ENCODE results near the gene HOXD9. TPM values are rescaled to one million over a fixed set of nuclear protein-coding genes. Genes with fewer than 3 reads are reported as not detected.
A peak's percentile ranks its signal among the peaks of the same experiment; 100 is the strongest.

HOXD9 gene
- total RNA-seq, 4 donors from 2014 or later: 0.47 to 2.9 (median 1.2) TPM

DNA sequence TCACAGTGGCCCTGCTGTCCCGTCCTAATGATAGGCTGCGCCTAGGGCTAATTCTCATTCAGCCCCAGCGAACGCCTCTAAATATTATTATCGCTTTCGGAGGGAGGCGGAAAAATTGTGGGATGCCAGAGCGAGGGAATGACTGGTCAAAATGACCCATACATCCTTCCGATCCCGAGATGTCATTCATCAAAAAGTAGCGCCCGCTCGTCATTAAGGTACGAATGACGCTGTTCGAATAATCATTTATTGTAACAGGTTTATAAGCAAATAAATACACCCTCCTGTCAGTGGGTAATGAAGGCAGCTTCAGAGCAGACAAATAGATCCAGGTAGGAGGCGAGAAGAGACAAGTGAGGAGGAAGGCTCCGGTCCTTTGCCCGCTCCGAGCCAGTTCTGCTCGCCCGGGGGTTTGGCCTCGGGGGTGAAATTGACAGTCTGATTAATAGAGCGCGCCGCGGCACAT is 38.7 kb upstream of the HOXD9 start, which contains the start of gene EVX2:
TSS of gene EVX2 (minus strand) at position 167 of the 466 bp plus-strand sequence. CDS start 186 bp downstream, outside the sequence.
- H3K4me1 ChIP-seq: peaks cover 0 to 71% (median 38%) of the 10 kb centered on the region in 3 donors

GRCh38 chr2:176084611-176085119 is 37.9 kb upstream of the HOXD9 start:
- WGBS, 2 donors (ENCODE audit: low coverage in 1 of 2): 1 to 3% methylated on average over 15 to 24 of the region's 26 CpGs
- ATAC-seq: no peak
- Histone ChIP-seq H3K4me3 (no peak overlapping the region), H3K36me3 (no peaks in the 10 kb centered on the region), H3K27ac (no peak overlapping the region), H3K9me3 (peaks cover 0 to 16% (median 0%) of the 10 kb centered on the region in 3 donors), H3K27me3 (peaks cover 100% of the 10 kb centered on the region), H3K4me1 (peaks cover 0 to 64% (median 32%) of the 10 kb centered on the region in 3 donors)
- TF ChIP-seq, protein P1, sequence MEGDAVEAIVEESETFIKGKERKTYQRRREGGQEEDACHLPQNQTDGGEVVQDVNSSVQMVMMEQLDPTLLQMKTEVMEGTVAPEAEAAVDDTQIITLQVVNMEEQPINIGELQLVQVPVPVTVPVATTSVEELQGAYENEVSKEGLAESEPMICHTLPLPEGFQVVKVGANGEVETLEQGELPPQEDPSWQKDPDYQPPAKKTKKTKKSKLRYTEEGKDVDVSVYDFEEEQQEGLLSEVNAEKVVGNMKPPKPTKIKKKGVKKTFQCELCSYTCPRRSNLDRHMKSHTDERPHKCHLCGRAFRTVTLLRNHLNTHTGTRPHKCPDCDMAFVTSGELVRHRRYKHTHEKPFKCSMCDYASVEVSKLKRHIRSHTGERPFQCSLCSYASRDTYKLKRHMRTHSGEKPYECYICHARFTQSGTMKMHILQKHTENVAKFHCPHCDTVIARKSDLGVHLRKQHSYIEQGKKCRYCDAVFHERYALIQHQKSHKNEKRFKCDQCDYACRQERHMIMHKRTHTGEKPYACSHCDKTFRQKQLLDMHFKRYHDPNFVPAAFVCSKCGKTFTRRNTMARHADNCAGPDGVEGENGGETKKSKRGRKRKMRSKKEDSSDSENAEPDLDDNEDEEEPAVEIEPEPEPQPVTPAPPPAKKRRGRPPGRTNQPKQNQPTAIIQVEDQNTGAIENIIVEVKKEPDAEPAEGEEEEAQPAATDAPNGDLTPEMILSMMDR (IDR thresholded peaks at IDR 0.05): no peak
- TF ChIP-seq EP300 (IDR thresholded peaks at IDR 0.05): no peak
- no peak for TF ChIP-seq POLR2AphosphoS5 (IDR thresholded peaks at IDR 0.05)
- no peak for TF ChIP-seq POLR2A (IDR thresholded peaks at IDR 0.05)

More for the DNA sequence above, 38.7 kb upstream of the HOXD9 start, which contains the start of gene EVX2:
- no peak for ATAC-seq
- Histone ChIP-seq H3K27ac (no peak within 1 kb of the TSS), H3K36me3 (no peaks in the 10 kb centered on the region), H3K27me3 (peaks cover 100% of the 10 kb centered on the region), H3K4me3 (no peak within 1 kb of the TSS), H3K9me3 (peaks cover 0 to 16% (median 0%) of the 10 kb centered on the region in 3 donors)
- TF ChIP-seq POLR2AphosphoS5 (IDR thresholded peaks at IDR 0.05) (no peak), EP300 (IDR thresholded peaks at IDR 0.05) (no peak), POLR2A (IDR thresholded peaks at IDR 0.05) (no peak)
- 7 to 10% methylated on average over 13 to 18 of the region's 27 CpGs for WGBS, 2 donors (ENCODE audit: low coverage in 1 of 2)

DNA sequence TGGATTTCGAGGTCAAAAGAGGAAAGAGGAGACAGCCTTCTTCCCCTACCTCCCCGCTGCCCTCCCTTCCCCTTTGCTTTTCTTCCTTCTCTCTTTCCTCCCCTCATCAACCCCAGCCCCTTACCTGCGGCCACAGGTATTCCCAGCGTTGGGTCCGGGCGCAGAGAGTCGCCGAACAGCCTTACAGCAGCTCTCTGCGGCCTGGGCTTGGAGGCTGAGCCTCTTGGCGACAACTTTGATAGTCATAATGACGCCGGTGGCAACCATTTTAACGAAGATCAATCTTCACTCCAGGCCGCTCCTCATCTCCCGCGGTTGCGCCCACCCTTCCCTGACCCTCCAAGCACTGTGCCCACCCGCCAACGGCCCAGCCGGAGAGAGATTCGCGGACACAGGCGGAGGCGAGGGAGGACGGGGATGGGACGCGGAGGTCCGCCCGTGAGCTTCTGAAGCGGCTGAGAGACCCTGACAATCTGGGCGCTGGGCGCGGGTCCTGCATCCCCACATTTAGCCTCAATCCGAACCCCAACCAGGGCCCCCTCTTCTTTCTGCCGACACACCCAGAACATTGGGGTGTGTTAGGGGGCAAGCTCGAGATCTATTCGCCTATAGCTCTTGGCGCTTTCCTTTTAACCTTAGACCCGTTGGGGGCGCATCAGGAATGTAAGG is 37.3 kb upstream of the HOXD9 start:
- Histone ChIP-seq H3K27ac (no peak overlapping the region), H3K9me3 (peaks cover 0 to 16% (median 0%) of the 10 kb centered on the region in 3 donors), H3K4me3 (no peak overlapping the region), H3K36me3 (no peaks in the 10 kb centered on the region), H3K4me1 (peaks cover 0 to 59% (median 29%) of the 10 kb centered on the region in 3 donors), H3K27me3 (peaks cover 100% of the 10 kb centered on the region)
- no peak for ATAC-seq
- no peak for TF ChIP-seq POLR2A (IDR thresholded peaks at IDR 0.05)
- TF ChIP-seq, protein P1 (IDR thresholded peaks at IDR 0.05): no peak
- no peak for TF ChIP-seq POLR2AphosphoS5 (IDR thresholded peaks at IDR 0.05)
- TF ChIP-seq EP300 (IDR thresholded peaks at IDR 0.05): no peak
- WGBS, 2 donors (ENCODE audit: low coverage in 1 of 2): 2% methylated on average over 9 to 15 of the region's 40 CpGs

DNA sequence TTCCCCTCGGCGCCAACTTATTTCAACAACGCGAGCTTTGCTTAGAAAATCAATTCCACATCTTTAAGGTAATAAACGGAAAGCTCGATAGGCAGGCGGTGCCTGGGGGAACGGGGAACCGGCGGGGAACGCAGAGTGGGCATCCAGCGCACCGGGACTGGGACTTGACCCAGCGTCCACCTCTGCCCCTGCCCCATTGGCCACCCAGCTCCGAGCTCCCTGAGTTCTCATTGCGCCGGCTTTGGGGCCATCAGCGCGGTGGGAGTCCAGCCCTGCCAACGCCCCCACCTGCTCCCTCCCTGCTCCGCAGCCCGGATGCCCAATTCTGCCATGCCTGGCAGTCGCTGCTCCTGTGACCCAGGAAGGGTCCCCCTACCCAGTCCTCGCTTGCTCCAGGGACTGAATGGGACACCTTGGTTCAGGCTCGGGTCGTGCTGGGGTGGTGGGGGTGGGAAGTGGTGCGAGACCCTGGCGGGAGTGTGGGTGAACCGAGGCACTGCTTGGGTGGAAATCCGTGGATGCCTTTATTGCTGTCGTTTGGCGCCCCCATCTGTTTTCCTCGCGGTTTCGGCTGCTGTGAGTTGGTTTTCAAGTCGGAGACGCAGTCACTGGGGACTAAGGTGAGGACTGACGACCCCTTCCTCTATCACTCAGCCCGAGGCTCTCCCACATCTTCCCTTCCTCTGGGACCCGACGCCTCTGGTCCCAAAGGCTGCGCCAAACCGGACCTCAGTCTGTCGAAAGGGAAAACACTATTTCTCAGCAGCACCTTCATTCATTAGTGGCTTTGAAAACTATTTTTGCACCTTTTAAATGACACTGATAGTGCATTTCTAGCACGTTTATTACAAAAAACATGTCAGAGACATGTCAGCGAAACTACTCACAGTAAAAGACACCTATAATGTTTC is 36.4 kb upstream of the HOXD9 start:
- Histone ChIP-seq H3K27ac (no peak overlapping the region), H3K27me3 (peaks cover 100% of the 10 kb centered on the region), H3K4me3 (no peak overlapping the region), H3K4me1 (peaks cover 0 to 50% (median 29%) of the 10 kb centered on the region in 3 donors), H3K9me3 (peaks cover 0 to 9% (median 0%) of the 10 kb centered on the region in 3 donors), H3K36me3 (no peaks in the 10 kb centered on the region)
- no peak for ATAC-seq
- TF ChIP-seq, protein P1 (IDR thresholded peaks at IDR 0.05): peak in 2 of 4 experiments; percentile 22 to 46
- no peak for TF ChIP-seq POLR2AphosphoS5 (IDR thresholded peaks at IDR 0.05)
- 6 to 8% methylated on average over 10 to 11 of the region's 46 CpGs for WGBS, 2 donors (ENCODE audit: low coverage in 1 of 2)
